Stimulated activated CD4-positive, alpha-beta T cell treated with anti-CD3 and anti-CD28 coated beads, Interleukin-2, amount 100 ng/mL, for 48 hours (primary cell): ENCODE results near the gene ARPC2.

Experiments used
- DNase-seq, 2 donors: peaks; one replicate each; pipeline ENCODE4 v3.0.0-alpha.2; 2020

Gene ARPC2

GRCh38 chr2:218291318-218292047, 74.5 kb downstream of the ARPC2 start:
- DNase-seq = no peak

- peak; percentile 73 to 81 for DNase-seq
These were observed 75.3 kb downstream of the ARPC2 start, which contains the start of gene TMBIM1 for GRCh38 chr2:218292048-218293014. Gene TMBIM1, minus strand, starts transcription at chr2:218292503. Its CDS starts 10,362 bp downstream, at chr2:218282141.

- DNase-seq = no peak
These were observed 76.9 kb downstream of the ARPC2 start for GRCh38 chr2:218293715-218294429.

GRCh38 chr2:218294430-218295022, 77.5 kb downstream of the ARPC2 start:
- DNase-seq = no peak

GRCh38 chr2:218295029-218295428, 78.0 kb downstream of the ARPC2 start:
- no peak for DNase-seq

GRCh38 chr2:218296200-218296599, 79.2 kb downstream of the ARPC2 start:
- DNase-seq = no peak

GRCh38 chr2:218296847-218297246, 79.9 kb downstream of the ARPC2 start:
- DNase-seq = no peak

- DNase-seq = no peak
These were observed 81.4 kb downstream of the ARPC2 start for GRCh38 chr2:218298314-218298875.

- no peak for DNase-seq
These were observed 83.2 kb downstream of the ARPC2 start for GRCh38 chr2:218300141-218300540.

- DNase-seq = peak; percentile 89 to 91
These were observed 84.3 kb downstream of the ARPC2 start for GRCh38 chr2:218301176-218301819.
